Activated naive CD4-positive, alpha-beta T cell treated with anti-CD3 and anti-CD28 coated beads for 36 hours (primary cell): ENCODE measurements around the gene TTPAL. TPM values are rescaled to one million over a fixed set of nuclear protein-coding genes. Genes with fewer than 3 reads are reported as not detected.

Experiments
- CTCF ChIA-PET: fragments of 350-600 bp; sonication (Branson Sonifier 250); formaldehyde crosslinking; loops from one replicate; lab custom pipeline; 2021; ENCODE audit warnings: antibody characterized with exemption; lab: Charles Lee
- DNase-seq: peaks from one replicate; pipeline ENCODE4 v3.0.0-alpha.2; 2020
- H3K27ac Mint-ChIP-seq: one replicate; pipeline ENCODE4 v1.8.0; 2021; ENCODE audit warnings: mild to moderate bottlenecking, mixed read lengths
- H3K27me3 Mint-ChIP-seq: one replicate; pipeline ENCODE4 v1.8.0; 2021; ENCODE audit warnings: low read depth, mixed read lengths
- H3K36me3 Mint-ChIP-seq: one replicate; pipeline ENCODE4 v1.8.0; 2021; ENCODE audit warnings: low read depth, mixed read lengths
- H3K4me1 Mint-ChIP-seq: one replicate; pipeline ENCODE4 v1.8.0; 2021; ENCODE audit warnings: low read depth, mixed read lengths
- H3K4me3 Mint-ChIP-seq: one replicate; pipeline ENCODE4 v1.8.0; 2021; ENCODE audit warnings: mild to moderate bottlenecking, moderate library complexity, mixed read lengths
- H3K9me3 Mint-ChIP-seq: one replicate; pipeline ENCODE4 v1.8.0; 2021; ENCODE audit warnings: mixed read lengths
- intact Hi-C: fragments of 100-400 bp; cut with micrococcal nuclease; formaldehyde crosslinking; loops from one replicate; pipeline ENCODE4 v1.15.1; 2023
- total RNA-seq, 2 experiments: library from RNA; stranded (reverse); gene quantifications; one replicate each; pipeline ENCODE4 v1.2.3, GENCODE V29; 2021

Gene TTPAL
- total RNA-seq, 2 experiments from 2014 or later = 10.8 to 11.5 TPM

- intact Hi-C loops = no loop called here
- Mint-ChIP-seq H3K9me3 (no peaks in the 10 kb centered on the region), H3K27me3 (no peaks in the 10 kb centered on the region), H3K27ac (no peak overlapping the region), H3K4me1 (peaks cover 4% of the 10 kb centered on the region), H3K36me3 (no peaks in the 10 kb centered on the region), H3K4me3 (no peak overlapping the region)
- CTCF ChIA-PET = no interaction called here
- no peak for DNase-seq
Measured at GRCh38 chr20:44536175-44536574, 60.5 kb downstream of the TTPAL start.

GRCh38 chr20:44537993-44538392 is 62.3 kb downstream of the TTPAL start:
- no peak overlapping the region for H3K27ac Mint-ChIP-seq
- CTCF ChIA-PET = interaction anchor here (0.6 kb wide), 1 partner anchor 67 kb away, joined by 3 read pairs; no protein-coding TSS in a partner anchor
- intact Hi-C loops = no loop called here
- no peak overlapping the region for H3K4me3 Mint-ChIP-seq
- no peaks in the 10 kb centered on the region for H3K4me1 Mint-ChIP-seq
- no peaks in the 10 kb centered on the region for H3K27me3 Mint-ChIP-seq
- no peaks in the 10 kb centered on the region for H3K36me3 Mint-ChIP-seq
- DNase-seq = no peak
- H3K9me3 Mint-ChIP-seq = no peaks in the 10 kb centered on the region

GRCh38 chr20:44540834-44541233 is 65.2 kb downstream of the TTPAL start:
- Mint-ChIP-seq H3K27ac (no peak overlapping the region), H3K9me3 (no peaks in the 10 kb centered on the region), H3K4me1 (no peaks in the 10 kb centered on the region), H3K4me3 (no peak overlapping the region), H3K27me3 (no peaks in the 10 kb centered on the region), H3K36me3 (no peaks in the 10 kb centered on the region)
- intact Hi-C loops = no loop called here
- no peak for DNase-seq
- CTCF ChIA-PET = interaction anchor here (0.6 kb wide), 1 partner anchor 23 kb away, joined by 3 read pairs; no protein-coding TSS in a partner anchor

GRCh38 chr20:44541992-44542391 is 66.3 kb downstream of the TTPAL start:
- no peak overlapping the region for H3K4me3 Mint-ChIP-seq

GRCh38 chr20:44542890-44543289 is 67.2 kb downstream of the TTPAL start:
- intact Hi-C loops = no loop called here
- Mint-ChIP-seq H3K27ac (no peak overlapping the region), H3K27me3 (no peaks in the 10 kb centered on the region), H3K4me3 (no peak overlapping the region), H3K36me3 (no peaks in the 10 kb centered on the region), H3K9me3 (no peaks in the 10 kb centered on the region), H3K4me1 (no peaks in the 10 kb centered on the region)
- DNase-seq = no peak
- CTCF ChIA-PET = interaction anchor here (0.6 kb wide), 1 partner anchor 40 kb away, joined by 4 read pairs; no protein-coding TSS in a partner anchor

More at GRCh38 chr20:44541992-44542391, 66.3 kb downstream of the TTPAL start:
- CTCF ChIA-PET = interaction anchor here (0.6 to 0.8 kb wide), 2 partner anchors 11 to 41 kb away, joined by 3 to 4 read pairs; no protein-coding TSS in a partner anchor
- Mint-ChIP-seq H3K27me3 (no peaks in the 10 kb centered on the region), H3K4me1 (no peaks in the 10 kb centered on the region), H3K9me3 (no peaks in the 10 kb centered on the region), H3K27ac (no peak overlapping the region), H3K36me3 (no peaks in the 10 kb centered on the region)
- DNase-seq = no peak
- intact Hi-C loops = no loop called here

- Mint-ChIP-seq H3K4me1 (no peaks in the 10 kb centered on the region), H3K4me3 (no peak overlapping the region), H3K9me3 (no peaks in the 10 kb centered on the region), H3K27me3 (no peaks in the 10 kb centered on the region), H3K36me3 (no peaks in the 10 kb centered on the region), H3K27ac (no peak overlapping the region)
- DNase-seq = no peak
- intact Hi-C loops = no loop called here
- CTCF ChIA-PET = no interaction called here
Measured at GRCh38 chr20:44543358-44543757, 67.7 kb downstream of the TTPAL start.

Other genes starting within 250 kb of the TTPAL start
- gene GDAP1L1, start 228.6 kb upstream of the TTPAL start, total RNA-seq = under 1 TPM; 0.27 to 0.50 TPM
- gene FITM2, start 164.7 kb upstream of the TTPAL start, total RNA-seq = 1 to 10 TPM; 1.7 to 2.1 TPM
- gene R3HDML, start 138.8 kb upstream of the TTPAL start, total RNA-seq = not detected
- not detected for gene HNF4A, start 120.2 kb upstream of the TTPAL start, total RNA-seq
- 10 to 100 TPM; 48.7 to 50.2 TPM for gene SERINC3, start 46.2 kb downstream of the TTPAL start, total RNA-seq
- gene PKIG, start 106.7 kb downstream of the TTPAL start, total RNA-seq = 1 to 10 TPM; 4.6 to 4.7 TPM
- gene ADA, start 175.8 kb downstream of the TTPAL start, total RNA-seq = 10 to 100 TPM; 54.6 to 54.9 TPM
- gene CCN5, start 239.5 kb downstream of the TTPAL start, total RNA-seq = not detected